GM19238 (cell line): ENCODE measurements around the gene ELOB.

Experiments
- DNase-seq: peaks from one replicate; pipeline ENCODE4 v3.0.0; 2011; ENCODE audit warnings: low spot score; ENCODE audit not compliant: insufficient read length

ELOB gene

DNA sequence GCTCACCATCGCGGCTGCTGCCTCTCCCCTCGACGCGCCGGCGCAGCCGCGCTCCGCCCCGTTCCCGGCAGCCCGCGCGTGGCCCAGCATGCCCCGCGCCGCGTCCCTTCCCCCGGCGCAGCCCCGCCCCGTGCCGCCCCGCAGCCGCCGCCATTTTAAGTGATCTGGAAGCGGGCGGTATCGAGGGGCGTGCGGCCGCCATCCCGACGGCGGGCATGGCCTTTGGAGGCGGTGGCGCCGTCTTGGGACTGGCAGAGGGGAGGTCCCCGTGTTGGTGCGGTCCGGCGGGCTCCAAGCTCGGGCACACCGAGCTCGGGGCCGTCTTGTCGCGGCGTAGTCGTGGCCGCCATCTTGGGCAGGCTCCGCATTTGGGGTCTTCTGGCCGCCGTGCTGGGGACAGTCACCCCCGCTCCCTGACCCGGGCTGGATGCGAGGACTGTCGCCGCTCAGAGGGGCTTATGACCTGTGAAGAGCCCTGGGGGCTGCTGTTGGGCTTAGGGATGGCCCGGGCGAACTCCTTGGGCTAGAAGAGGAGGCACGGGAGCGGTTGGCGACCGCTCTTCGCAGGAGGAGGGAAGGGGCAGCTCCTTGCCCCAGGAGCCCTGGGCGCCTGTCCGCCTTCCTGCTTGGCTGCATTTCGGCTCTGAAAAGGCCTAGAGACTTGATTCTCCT lies at the start of gene ELOB:
ELOB (minus strand) TSS at position 50 of the 672 bp plus-strand sequence; CDS start at position 9, 41 bp downstream.
- DNase-seq, result peak; percentile 95

DNA sequence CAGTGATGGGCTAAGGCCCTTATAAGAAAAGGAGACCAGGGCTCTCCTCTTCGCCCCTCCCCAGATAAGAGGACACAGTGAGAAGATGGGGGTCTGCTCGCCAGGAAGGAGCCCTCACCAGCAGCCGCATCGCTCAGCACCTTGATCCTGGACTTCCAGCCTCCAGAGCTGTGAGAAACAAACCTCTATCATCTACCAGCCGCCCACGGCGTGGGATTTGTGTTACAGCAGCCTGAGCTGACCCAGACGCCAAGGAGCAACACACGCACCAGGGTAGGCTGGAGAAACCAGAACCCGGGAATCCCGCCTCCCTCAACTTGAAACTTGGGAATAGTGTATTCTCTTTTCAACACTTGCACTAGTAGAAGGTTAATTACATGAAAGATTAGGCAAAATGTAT lies 48.8 kb upstream of the ELOB start:
- no peak for DNase-seq

DNA sequence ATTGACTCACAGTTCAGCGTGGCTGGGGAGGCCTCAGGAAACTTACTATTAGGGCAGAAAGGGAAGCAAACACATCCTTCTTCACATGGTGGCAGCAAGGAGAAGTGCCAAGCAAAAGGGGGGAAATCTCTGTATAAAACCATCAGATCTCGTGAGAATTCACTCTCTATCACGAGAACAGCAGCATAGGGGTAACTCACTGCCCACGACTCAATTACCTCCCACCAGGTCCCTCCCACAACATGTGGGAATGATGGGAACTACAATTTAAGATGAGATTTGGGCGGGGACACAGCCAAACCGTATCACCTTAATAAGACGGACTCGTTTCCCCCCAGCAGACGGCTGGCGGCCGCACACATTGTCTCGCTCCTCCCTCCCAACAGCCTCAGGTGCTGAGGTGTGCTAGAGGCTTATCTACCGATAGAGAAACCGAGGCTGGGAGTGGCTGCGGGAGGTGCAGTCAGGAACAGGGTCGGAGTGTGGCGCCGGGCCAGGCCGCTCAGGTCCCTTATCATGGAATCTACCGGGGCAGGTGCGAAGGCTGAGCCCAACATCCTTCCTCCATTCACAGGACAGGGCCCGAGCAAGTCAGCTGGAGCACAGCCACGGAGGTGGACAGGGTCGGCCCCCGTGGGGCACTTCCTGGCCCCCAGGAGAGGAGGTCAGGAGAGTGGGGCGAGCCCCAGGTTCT lies 48.1 kb upstream of the ELOB start:
- DNase-seq, result no peak

DNA sequence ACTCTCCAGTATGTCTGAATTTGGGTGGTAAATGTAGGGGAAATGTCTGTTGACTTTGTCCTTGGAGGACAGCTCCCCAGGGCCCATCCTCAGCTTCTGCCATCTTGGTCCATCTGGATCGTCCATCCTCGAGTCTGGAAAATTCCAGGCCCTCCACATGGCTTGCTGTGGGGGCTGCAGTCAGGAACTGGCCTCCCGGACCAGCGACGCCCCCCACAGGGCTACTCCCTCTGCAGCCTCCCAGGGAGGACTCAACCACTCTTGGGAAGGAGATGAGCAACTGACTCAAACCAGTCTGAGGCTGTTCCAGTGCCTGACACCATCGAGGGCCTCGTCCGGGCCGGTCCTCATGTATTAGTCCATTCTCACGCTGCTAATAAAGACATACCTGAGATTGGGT lies 47.5 kb upstream of the ELOB start:
- no peak for DNase-seq

DNA sequence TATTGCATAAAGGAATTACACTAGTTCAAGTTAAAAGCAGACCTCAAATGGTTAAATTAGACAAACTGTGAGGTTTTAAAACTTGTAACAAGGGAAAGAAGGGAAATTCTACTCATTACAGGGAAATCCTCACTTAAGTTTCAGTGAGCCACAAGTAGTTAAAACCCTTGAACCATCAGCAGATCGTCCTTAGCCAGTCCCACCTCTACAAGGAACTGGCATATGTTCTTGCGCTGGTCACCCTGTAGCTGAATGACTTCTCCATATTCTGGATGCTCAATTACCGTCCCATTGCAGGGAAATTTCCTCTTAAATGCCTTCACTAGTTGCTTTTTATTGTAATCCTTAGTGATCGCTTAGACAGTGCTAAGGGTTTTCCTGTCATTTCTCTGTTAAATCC lies 45.4 kb upstream of the ELOB start:
- DNase-seq, result no peak

DNA sequence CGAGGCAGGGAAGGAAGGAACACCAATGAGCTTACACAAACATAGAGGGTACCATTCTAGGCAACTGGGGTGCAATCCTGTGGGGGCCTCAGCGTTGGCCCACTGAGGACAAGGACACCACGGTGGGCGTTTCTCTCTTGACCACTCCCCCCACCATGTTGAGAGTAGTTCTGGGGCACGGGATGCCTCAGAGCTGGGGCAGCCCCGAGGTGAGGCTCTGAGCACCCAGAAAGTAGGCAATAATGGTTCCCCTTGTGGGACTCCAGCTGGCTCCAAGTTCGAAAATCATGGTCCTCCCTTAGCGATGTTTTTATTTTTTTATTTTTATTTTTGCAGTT lies 45.0 kb upstream of the ELOB start:
- no peak for DNase-seq

DNA sequence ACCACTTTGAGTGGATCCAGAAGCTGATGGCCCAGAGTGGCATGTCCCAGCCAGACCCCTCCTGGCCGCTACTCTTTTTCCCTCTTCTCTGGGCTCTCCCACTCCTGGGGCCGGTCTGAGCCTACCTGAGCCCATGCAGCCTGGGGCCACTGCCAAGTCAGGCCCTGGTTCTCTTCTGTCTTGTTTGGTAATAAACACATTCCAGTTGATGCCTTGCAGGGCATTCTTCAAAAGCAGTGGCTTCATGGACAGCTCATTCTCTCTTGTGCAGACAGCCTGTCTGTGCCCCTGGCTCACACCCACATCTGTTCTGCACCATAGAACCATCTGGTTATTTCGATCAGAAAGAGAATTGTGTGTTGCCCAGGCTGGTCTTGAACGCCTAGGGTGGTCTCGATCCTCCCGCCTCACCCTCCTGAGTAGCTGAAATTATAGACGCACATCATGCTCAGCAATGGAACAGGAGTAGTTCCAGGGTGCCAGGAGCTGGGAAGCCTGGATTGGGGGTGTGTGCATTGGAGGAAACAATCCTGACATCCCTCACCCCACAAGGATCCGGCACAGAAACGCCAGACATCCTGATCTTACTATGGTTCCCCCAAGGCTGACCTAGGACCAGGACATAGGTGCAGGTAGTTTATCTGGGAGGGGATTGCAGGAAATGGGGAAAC lies 44.5 kb upstream of the ELOB start:
- DNase-seq, result no peak

DNA sequence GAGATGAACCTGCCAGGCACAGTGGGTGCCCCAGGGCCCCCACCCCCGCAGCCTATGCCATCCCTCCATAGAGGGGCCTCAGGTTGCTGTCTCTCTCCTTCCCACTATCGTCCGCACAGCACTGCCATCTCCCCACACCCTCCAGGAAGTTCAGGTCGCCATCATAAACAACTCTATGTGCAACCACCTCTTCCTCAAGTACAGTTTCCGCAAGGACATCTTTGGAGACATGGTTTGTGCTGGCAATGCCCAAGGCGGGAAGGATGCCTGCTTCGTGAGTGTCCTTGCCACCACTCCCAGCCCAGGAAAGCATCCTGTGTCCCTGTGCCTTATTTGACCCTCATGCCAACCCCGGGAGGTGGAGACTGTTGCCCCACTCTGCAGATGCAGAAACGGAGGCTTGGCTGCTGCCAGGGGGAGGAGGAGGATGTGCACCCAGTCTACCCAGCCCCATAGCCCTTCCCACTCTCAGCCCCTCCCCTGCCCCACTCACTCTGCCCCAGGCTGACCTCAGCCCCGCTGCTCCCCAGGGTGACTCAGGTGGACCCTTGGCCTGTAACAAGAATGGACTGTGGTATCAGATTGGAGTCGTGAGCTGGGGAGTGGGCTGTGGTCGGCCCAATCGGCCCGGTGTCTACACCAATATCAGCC lies 43.9 kb upstream of the ELOB start:
- no peak for DNase-seq

DNA sequence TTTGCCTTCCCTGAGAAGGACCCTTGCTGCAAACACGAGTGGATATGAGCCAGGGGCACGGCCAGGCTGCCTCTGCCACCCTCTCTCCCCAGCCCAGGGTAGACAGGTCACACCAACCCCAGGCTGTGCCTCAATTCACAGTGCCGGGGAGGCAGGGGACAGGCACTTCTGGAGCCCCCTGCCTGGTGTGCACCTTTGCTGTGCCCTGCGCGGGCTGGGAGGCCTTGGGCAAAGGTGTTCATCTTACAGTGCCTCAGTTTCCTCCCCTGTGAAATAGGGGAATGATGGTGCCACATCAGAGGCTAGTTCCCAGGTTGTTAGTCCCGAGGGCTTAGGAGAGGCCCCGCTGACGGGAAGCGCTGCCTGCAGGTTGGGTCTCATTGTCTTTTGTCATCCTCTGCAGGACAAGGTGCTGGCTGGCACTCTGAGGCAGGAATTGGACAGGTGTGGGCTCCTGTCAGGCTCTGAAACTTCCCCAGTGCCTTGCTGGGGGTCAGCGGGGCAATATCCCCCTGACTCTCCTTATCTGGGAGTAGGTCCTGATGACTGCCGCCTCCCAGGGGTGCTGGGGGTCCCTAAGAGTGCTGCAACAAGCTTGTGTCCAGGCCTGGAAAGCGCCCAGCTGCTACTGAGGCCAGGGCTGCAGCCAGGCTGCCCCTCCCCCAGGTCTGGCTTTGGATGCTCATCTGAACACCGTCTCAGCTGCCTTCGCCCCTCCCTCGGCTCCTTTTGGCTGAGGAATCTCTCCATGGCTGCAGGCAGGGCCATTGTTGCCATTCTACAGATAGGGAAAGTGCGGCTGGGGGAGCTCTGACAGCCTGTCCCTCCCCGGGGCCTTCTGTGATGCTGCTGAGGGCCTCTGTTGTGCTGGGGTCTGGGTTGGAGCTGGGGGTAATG lies 43.1 kb upstream of the ELOB start:
- no peak for DNase-seq

DNA sequence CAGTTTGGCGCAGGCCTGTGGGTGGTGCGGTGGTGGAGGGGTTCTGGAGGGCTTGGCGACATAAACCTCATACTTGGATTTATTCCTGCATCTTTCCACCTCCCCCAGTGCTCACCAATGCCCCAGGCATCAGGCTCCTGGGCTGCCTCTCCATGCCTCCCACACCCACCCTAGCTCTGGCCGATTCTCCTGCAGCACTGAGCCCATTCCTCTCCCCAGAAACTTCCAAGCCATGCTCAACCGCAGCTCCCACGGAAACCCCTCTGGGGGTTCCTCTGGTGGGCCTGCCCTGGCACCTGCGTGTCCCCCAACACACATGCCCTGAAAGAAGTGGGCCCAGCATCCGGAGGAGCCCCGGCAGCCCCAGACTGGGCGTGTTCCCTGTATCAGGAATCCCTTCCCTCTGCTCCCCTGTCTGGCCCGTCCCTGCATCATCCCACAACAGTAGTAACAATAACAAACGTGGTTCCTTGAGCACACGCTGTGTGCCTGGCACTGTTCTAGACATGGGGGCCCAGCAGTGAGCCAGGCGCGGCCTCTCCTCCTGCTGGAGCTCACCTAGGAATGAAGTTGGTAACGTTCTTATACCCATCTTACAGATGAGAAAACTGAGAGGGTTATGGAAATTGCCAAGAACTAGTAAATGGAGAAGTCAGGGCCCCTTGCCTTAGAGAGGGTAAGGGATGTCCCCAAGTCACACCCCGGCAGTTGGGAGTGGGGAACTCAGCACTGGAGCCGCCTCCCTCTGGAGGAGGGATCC lies 42.3 kb upstream of the ELOB start:
- no peak for DNase-seq

DNA sequence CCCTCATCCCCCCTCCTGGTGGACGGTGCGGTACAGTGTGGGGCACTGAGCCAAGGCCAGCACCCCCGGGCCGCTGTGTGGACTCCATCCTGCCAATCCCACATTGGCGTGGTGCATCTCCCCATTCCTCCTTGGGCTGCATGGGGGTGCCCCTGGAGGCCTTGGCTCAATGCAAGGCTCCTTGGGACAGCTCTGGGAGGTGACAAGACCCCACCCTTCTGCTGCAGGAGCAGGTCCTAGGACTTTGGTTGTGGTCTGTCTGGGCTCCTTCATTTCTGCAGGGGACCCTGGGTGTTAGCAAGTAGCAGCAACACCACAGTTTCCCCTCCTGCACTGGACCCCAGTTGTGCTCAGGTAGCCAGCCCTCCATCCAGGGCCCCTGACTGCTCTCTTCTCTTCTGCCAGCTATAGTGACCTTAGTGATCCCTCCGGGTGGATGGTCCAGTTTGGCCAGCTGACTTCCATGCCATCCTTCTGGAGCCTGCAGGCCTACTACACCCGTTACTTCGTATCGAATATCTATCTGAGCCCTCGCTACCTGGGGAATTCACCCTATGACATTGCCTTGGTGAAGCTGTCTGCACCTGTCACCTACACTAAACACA lies 41.3 kb upstream of the ELOB start:
- DNase-seq, result no peak

DNA sequence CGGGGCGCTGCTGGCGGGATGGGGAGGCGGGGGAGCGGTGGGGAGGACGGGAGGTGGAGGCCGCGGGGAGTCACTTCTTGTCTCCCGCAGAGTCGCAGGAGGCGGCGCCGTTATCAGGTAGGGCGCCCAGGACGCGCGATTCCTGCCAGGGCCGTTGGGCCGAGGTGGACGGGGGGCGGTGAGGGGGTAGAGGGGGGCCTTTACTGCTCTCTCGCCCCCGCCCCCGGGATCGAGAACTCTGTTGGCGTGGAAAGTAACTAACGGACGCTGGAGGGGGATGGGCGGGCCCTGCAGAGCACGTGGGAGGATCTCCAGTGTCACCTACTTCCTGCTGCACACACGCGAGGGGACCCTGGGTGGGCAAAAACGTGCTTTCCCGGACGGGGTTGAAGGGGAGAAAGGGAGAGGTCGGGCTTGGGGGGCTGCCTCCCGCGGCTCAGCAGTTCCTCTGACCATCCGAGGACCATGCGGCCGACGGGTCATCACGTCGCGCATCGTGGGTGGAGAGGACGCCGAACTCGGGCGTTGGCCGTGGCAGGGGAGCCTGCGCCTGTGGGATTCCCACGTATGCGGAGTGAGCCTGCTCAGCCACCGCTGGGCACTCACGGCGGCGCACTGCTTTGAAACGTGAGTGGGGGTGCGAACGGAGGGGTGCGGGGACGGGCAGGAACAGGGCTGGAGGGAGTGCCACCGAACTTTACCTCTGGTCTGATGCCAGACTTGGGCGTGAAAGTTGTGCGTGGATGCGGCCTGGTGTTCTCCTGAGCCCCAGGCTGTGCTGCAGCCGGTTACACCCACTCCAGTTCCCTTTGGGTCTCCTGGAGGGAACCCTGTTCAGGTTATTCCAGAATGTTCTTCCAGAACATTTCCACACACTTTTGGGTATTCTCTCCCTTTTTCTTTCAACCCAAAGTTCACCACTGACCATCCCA lies 40.5 kb upstream of the ELOB start:
- no peak for DNase-seq

DNA sequence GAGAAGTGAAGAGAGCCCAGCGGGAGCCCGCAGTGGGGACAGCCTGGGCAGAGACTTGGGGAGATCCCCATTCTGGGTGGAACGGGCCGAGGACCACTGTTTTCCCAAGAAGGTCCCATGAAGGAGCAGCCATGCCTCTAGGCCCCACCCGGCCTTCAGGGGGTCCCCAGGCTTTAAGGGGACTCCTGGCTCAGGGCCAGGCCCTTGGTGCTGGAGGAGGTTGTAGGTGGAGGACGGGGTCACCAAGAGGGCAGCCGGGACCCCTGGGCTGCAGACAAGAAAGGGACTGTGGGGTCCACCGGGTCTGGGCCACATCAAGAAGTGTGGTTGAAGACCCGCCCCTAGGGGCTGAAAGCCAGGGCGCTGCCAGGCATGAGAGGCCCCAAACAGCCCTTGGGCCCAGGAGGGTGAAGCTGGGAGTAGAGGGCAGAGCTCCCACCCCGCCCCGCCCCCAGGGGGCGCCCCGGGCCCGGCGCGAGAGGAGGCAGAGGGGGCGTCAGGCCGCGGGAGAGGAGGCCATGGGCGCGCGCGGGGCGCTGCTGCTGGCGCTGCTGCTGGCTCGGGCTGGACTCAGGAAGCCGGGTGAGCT lies 39.8 kb upstream of the ELOB start, which contains the start of gene PRSS21:
PRSS21 (plus strand) TSS at position 487 of the 589 bp plus-strand sequence; CDS start at position 519, 32 bp downstream.
- DNase-seq, result no peak

DNA sequence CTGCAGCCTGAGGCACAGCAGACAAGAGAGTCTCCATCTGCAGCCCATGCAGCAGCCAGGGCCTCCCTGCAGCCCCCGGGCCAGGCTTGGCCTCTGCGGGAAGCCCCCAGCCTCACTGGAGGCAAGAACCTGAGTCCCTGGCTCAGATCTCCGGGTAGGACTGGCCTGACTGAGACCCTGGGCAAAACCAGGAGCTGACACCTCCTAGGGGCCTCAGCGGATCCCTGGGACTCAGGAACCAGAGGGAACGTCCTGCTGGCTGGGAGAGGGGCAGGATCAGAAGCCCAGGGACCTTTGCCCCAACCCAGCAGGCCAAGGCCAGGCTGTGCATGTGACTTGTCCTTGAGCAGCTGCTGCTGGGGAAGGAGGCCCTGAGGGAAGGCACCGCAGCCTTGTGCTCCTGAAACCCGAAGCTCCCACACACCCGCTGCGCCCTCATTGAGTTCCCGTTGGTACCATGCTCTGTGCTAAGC lies 38.3 kb upstream of the ELOB start:
- no peak for DNase-seq

DNA sequence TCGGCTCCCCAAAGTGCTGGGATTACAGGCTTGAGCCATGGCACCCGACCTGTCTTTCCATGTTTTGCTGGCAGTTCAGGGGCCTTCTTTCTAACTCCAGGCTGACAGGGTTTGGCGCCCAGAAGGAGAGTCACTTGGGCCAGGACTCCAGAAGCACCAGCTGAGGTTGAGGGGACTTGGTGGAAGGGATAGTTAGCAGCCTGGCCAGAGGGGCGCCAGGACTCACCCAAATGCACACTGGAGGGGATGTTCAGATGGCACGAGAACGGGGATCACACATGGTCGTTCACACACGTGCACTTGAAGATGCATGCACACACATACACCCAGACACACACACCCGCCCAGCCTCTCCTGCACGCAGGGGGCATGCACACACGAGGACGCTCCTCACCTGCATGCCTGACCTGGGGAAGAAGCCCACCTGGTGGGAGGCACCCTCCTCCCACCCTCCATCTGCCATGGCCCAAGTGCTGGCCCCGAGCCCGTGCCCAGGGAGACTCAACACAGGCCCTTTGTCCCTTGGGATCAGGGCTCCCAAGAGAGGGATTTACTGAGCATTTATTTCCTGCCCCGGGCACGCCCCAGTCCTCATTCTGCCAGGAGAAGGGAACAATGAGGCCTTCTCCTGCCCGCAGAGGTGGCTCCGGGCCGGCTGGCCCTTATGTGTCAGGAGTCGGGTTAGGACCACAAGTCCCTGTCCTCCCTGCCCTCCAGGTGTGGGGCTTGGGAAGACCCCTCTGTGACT lies 37.6 kb upstream of the ELOB start:
- no peak for DNase-seq

DNA sequence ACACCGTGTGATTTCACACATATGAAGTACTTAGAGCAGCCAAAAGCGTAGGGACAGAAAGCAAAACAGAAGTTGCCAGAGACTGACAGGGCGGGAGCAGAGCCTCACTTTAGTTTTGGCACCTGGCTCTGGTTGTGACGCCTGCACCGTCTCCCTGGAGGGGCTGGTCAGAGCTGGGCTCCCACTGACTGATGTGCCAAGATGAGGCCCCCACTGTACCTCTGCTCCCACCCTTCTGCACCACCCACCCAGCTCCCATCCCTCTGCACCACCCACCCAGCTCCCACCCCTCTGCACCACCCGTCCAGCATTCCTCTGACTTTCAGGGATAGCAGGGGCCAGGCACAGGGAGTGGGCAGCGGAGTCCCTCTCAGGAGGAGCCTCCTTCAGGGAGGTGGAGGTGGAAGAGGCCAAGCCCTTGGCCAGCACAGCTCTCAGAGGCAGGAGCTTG lies 36.7 kb upstream of the ELOB start:
- DNase-seq, result no peak

DNA sequence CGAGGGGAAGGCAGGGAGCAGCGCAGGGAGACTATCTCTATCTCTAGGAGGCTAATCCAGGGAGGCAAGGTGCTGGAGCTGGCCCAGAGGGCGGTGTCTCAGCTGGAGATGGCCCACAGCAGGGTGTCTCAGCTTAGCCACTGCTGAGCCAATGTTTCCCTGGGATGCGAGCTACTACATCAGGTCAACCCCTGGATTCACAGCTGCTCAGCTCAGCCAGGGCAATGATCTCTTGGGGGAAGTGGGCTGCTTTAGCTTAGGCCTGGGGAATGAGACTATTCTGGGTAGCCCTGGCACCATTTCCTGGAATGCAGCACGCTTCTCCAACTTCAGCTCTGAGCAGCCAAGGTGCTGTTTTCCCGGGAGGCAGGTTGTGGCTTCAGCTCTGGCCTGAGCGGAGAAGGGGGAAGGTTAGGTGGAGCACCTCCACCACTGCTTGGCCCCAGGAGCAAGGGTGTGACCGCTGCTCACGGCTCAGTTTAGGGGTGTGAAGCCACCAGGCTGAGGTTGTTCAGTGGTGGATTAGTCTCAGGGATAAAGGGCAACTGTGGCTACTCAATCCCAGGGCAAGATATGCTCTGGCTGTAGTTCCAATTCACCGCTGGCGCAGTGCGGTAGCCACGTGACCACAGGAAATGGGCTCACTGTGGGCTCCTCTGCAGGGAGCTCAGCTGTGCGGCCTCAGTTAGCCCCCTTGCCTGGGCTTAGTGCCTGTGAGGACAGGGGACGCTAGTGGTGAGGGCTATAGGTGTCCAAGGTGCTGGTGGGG lies 34.8 kb upstream of the ELOB start:
- no peak for DNase-seq
